GM12878 (cell line): ENCODE results near the gene TUBGCP3.

ENCODE experiments used
- HDAC6 ChIP-seq: fragments of 200-600 bp; sonication (generic); IDR thresholded peaks from one replicate; pipeline ENCODE4 v1.8.0; 2017; ENCODE audit warnings: antibody characterized with exemption; ENCODE audit not compliant: unreplicated experiment
- POLR2A ChIP-seq: IDR thresholded peaks from 2 replicates; pipeline ENCODE4 v1.6.1; 2011; ENCODE audit warnings: low read depth, mild to moderate bottlenecking, low read length

DNA sequence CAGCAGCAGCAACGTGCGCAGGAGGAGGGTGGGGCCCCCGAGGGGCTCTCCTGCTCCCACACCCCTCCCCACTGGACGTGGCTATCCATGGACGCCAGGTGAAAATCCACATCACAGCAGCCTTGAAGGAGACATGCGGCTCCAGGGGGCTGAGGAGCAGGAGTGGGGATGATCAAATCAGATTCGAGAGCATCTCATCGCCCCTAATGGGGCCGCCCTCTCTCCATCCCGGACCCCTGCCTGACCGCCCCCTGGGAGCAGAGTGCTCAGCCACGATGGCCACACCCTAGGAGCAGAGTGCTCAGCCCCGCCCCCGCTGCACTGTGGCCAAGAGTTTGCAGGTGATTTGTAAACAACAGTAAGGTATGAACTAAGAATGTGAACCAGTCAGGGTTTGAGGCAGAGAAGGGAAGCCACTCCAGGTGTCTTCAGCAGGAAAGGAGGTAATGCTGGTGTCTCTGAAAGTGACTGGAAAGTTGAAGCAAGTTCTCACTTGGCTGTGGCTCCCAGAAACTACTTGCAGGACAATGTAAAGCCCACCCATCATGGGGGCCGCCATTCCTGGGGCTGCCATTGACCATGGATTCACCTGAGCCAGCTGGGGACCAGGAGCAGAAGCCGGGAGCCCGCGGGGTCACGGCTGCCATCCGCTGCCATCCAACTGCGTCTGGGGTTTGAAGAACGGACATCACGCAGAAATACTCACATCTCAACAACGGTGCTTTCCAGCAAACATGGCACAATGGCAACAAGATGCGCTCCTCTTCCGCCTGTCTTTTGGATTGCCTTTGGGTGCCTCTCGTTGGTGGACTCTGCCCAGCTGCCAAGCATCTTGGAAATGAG is 140.0 kb downstream of the TUBGCP3 start:
- TF ChIP-seq POLR2A: no peak
- TF ChIP-seq HDAC6: no peak
